ENCODE results near the gene ANO1. TPM values are rescaled to one million over a fixed set of nuclear protein-coding genes. Genes with fewer than 3 reads are reported as not detected.
"Not testable (repeated sequence)": the region's sequence is repeated elsewhere in the genome, so short reads cannot be mapped to it uniquely, and the experiment has no call there.

Gene ANO1
- total RNA-seq, 1 donor from 2014 or later: 7.9 TPM

GRCh38 chr11:70192666-70193410 is 114.7 kb downstream of the ANO1 start:
- no peak for ATAC-seq

- no peak for ATAC-seq
Measured at GRCh38 chr11:70193411-70194292, 115.5 kb downstream of the ANO1 start.

DNA sequence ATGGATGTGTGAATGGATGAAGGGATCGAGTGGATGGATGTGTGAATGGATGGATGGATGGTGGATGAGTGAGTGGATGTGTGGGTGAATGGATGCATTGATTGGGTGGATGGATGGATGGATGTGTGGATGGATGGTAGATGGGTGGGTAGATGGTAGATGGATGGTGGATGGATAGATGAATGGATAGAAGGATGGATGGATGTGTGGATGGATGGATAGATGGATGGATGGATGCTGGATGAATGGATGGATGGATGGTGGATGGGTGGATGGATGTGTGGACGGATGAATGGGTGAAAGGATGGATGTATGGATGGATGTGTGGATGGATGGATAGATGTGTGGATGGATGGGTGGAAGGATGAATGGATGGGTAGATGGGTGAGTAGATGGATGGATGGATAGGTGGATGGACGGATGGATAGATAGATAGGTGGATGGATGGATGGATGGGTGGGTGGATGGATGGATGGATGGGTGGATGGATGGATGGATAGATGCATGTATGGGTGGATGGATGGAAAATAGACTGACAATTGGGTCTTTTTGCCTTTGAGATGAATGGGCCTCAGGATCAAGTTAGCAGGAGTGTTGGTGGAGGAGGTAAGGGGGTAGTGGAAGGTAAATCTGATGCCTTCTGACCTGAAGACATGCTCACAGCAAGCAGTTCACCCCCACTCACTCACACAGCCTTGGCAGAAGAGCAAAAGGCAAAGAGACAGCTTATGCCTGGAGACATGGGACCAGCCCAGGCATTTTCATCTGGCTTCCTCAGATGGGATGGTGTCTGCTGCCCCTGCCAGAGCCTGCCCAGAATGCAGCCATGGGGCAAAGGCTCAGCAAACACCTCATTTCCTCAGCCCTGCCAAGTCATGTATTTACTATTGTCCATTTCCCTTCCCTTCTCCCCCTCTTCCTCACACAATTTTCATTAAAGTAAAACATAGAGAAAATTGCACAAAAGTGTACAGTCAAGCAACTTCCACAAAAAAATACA is 117.0 kb downstream of the ANO1 start:
- ATAC-seq: no peak

GRCh38 chr11:70200212-70200844 is 122.2 kb downstream of the ANO1 start:
- ATAC-seq: no peak

DNA sequence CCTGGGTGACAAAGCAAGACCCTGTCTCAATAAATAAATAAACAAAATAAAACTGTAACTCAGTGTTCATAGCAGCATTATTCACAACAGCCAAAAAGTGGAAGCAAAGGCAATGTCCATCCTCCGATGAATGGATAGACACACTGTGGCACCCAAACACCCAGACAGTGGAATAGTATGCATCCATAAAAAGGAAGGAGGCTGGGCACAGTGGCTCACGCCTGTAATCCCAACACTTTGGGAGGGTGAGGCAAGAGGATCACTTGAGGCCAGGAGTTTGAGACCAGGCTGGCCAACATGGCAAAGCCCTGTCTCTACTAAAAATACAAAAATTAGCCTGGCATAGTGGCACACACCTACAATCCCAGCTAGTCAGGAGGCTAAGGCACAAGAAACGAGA is 122.9 kb downstream of the ANO1 start:
- not testable (repeated sequence) for ATAC-seq

DNA sequence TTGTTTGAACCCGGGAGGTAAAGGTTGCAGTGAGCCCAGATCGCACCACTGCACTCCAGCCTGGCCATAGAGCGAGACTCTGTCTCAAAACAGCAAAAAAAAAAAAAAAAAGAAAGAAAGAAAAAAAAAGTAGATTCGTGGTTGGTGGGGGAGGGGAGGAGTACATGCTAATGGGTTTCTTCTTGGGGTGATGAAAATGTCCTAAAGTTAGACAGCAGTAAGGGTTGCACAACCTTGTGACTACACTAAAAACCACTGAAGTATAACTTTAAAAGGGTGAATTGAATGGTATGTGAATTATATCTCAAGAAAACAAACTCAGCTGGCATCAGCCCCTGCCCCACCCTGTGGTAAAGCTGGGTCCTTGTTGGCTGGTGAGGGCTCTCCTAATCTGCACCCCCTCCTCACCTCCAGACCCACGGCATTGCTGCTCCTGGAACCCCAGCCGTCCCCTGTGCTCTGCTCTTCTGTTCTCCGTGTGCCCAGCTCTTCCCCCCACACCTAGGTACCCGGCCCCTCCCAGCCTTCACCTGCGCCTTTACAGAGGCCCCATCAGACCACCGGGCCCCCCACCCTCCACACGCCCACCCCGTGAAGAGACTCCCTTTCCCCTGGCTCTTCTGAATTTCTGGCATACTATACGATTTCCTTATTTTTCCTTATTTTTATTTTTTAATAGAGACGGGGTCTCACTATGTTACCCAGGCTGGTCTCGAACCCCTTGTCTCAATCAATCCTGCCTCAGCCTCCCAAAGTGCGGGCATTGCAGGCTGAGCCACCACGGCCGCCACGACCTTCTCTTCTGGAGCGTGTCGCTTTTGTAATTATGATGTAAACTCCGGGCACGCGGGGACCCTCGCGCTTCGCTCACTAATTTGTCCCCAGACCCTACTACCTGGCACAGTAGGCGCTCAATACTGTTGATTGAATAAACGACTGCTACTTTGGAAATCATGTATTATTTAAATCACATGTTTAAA is 124.1 kb downstream of the ANO1 start:
- ATAC-seq: no peak

DNA sequence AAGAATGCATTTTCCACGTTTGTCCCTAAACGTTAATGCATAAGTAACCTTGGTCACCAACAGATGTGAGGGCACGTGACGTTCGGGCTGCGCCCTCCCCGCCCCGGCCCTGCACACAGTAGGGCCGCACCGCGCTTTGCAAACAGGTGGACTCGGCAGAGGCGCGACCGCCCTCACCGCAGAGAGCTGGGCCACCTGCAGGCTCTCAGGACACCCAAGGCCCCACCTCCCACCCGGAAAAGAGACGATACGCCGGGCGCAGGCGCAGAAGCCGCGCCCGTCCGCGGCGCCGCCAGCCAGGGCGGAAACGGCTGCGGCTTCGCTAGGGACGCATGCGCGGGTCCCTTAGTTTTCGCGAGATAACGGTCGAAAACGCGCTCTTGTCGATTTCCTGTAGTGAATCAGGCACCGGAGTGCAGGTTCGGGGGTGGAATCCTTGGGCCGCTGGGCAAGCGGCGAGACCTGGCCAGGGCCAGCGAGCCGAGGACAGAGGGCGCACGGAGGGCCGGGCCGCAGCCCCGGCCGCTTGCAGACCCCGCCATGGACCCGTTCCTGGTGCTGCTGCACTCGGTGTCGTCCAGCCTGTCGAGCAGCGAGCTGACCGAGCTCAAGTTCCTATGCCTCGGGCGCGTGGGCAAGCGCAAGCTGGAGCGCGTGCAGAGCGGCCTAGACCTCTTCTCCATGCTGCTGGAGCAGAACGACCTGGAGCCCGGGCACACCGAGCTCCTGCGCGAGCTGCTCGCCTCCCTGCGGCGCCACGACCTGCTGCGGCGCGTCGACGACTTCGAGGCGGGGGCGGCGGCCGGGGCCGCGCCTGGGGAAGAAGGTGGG is 125.0 kb downstream of the ANO1 start, which contains the start of gene FADD:
TSS of gene FADD (plus strand) at position 377 of the 831 bp plus-strand sequence. CDS start at position 541, 164 bp downstream.
- ATAC-seq: peak; percentile 76

DNA sequence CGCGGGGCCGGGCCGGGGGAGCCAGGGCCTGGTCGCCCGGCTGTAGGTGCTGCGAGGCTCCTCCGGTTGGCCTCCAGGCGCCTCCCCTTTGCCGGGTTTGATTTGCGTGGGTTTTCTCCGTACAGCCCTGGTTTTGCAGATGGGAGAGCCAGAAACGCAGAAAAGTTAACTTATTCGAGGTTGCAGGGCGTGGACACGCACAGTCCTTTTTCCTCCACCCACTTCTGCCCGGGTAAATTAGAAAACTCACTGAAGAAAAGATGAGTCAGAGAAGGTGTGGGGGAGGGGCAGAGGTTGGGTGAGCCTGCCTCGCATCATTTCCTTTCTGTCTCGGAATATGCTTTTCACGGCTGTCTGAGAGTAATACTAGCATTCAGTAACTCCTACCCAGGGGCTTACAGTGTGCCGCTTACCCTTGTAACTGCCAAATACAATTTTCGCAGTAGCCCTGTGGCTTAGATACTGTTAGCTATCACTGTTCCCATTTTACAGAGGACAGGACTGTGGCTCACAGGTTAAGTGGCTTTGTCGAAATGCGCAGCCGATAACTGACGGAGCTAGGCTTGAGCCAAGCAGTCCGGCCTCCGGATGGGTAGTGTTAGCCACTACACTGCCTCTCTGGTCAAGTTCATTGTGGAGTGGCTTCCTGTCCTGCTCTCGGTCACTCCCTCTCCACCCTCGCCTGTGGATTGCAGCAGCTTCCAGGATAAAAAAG is 125.8 kb downstream of the ANO1 start:
- ATAC-seq: peak; percentile 80

- ATAC-seq: no peak
Measured at GRCh38 chr11:70204466-70204799, 126.3 kb downstream of the ANO1 start.

GRCh38 chr11:70205049-70205725 is 127.1 kb downstream of the ANO1 start:
- ATAC-seq: no peak

GRCh38 chr11:70205766-70206165 is 127.6 kb downstream of the ANO1 start:
- no peak for ATAC-seq

GRCh38 chr11:70206226-70206981 is 128.3 kb downstream of the ANO1 start:
- ATAC-seq: no peak

- ATAC-seq: no peak
Measured at GRCh38 chr11:70206982-70207376, 128.9 kb downstream of the ANO1 start.

DNA sequence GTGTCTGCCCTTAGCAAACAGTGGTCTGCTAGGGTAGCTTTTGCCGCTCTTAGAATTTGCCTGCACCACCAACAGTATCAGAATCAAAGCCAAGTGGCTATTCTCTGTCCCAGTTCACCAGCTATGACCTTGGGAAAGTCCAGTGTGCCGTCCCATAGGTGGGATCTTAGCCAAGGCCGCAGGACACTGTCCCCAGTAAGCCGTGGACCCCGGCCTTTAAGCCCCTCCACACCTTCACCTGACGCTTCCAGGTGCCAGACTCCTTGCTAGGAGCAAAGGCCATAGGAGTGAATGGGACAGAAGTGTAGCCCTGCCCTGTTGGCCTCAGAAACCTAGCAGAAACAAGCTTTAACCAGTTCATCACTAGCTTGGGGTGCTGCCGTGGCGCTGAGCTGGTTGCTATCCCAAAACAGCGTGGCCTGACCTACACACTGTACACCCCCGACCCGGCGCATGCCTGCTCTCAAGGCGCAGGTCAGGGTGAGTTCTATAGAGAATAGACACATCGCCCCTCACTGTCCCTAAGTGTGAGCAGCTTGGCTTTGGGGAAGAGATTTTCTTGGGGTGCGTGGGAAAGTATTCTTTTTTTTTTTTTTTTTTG is 129.5 kb downstream of the ANO1 start:
- no peak for ATAC-seq

DNA sequence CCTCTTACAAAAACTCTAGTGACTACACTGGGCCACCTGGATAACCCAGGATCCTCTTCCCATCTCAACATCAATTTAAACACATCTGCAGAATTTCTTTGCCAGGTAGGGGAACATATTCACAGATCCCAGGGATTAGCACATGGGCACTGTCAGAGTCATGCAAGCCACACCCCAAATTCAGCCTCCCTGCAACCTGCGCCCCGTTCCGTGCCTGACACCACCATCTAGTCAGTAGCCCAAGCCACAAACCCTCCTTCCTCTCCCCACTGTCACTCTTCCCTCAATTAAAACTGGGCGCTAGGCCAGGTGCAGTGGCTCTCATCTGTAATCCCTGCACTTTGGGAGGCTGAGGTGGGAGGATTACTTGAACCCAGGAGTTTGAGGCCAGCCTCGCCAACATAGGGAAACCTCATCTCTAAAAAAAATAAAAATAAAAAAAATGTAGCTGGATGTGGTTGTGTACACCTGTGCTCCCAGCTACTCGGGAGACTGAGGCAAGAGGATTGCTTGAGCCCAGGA is 131.3 kb downstream of the ANO1 start:
- ATAC-seq: no peak

DNA sequence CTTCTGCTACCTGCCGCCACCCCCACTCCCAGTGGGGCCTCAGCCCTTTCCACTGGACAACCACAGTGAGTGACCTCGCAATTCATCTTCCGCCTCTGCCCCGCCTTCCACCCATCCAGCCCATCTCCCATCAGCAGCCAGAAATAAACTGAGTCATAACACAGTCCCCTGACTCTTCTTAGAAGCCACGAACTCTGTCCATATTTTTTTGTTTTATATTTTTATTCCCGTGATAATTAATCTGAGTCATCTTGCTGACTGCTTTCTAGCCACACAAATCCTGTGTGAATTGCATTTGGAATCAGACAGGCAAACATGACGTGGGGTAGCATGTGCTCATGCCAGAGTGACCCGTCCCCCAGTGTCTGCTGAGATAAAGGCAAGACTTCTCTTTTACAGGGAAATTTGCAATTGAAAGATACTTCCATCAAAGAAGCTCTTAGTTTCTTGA is 132.0 kb downstream of the ANO1 start:
- ATAC-seq: no peak

- no peak for ATAC-seq
Measured at GRCh38 chr11:70210530-70210929, 132.4 kb downstream of the ANO1 start.
